H1 (cell line): Measurements from ENCODE around the gene FAM200B. TPM values are rescaled to one million over a fixed set of nuclear protein-coding genes. Genes with fewer than 3 reads are reported as not detected.

Experiments used
- CTCF ChIA-PET: fragments of 300-600 bp; sonication (Branson Sonifier 250); formaldehyde crosslinking; loops from one replicate; lab custom pipeline; 2021; ENCODE audit not compliant: partially characterized antibody; lab: Charles Lee
- POLR2A ChIA-PET: fragments of 300-600 bp; sonication (Branson Sonifier 250); formaldehyde crosslinking; loops from one replicate; lab custom pipeline; 2021; ENCODE audit warnings: inconsistent platforms; ENCODE audit not compliant: partially characterized antibody; lab: Charles Lee
- DNase-seq, 2 experiments: peaks; one replicate each; pipeline versions ENCODE4 v3.0.0 to v3.0.0-alpha.2; 2010 to 2022; ENCODE audit warnings: low spot score in 2 of 2, low read depth in 1 of 2, mixed read lengths in 1 of 2
- FAIRE-seq: peaks from 2 replicates; lab custom pipeline; 2011; peaks lifted over from hg19 to GRCh38; lab: Jason Lieb, UNC
- H2AFZ ChIP-seq: 2 replicates; pipeline ENCODE4 v1.8.1; 2012; ENCODE audit warnings: low read length, inconsistent platforms
- H2AK5ac ChIP-seq: 2 replicates; pipeline ENCODE4 v1.6.1; 2013; ENCODE audit warnings: low read depth, low read length
- H2BK120ac ChIP-seq: replicated peaks from 2 replicates; pipeline ENCODE3; 2013; ENCODE audit warnings: low read depth, low read length, inconsistent platforms
- H2BK12ac ChIP-seq: 2 replicates; pipeline ENCODE4 v1.6.1; 2013; ENCODE audit warnings: low read depth, low read length
- H2BK15ac ChIP-seq: 2 replicates; pipeline ENCODE4 v1.6.1; 2013; ENCODE audit warnings: low read length
- H2BK20ac ChIP-seq: 2 replicates; pipeline ENCODE4 v1.6.1; 2013; ENCODE audit warnings: low read length
- H2BK5ac ChIP-seq: 2 replicates; pipeline ENCODE4 v1.6.1; 2013; ENCODE audit warnings: low read depth, low read length
- H3K14ac ChIP-seq: 2 replicates; pipeline ENCODE4 v1.6.1; 2013; ENCODE audit warnings: inconsistent platforms; ENCODE audit not compliant: insufficient read length
- H3K18ac ChIP-seq: 2 replicates; pipeline ENCODE4 v1.6.1; 2013; ENCODE audit warnings: low read length; ENCODE audit errors: extremely low read depth
- H3K23ac ChIP-seq: 2 replicates; pipeline ENCODE4 v1.6.1; 2013; ENCODE audit warnings: inconsistent platforms; ENCODE audit not compliant: insufficient read length
- H3K23me2 ChIP-seq: 2 replicates; pipeline ENCODE4 v1.6.1; 2013; ENCODE audit warnings: low read depth, low read length
- H3K27ac ChIP-seq: 2 replicates; pipeline ENCODE4 v1.6.1; 2011; ENCODE audit warnings: low read depth, low read length, inconsistent platforms
- H3K27me3 ChIP-seq, 4 experiments: replicated peaks in 1 of 4; 1 replicate in 1 of 4; 2 replicates in 3 of 4; pipeline versions ENCODE4 v1.6.1 to v1.8.1; 2011 to 2013; ENCODE audit warnings: low read length in 3 of 4, mild to moderate bottlenecking in 3 of 4, inconsistent platforms in 2 of 4, mixed read lengths in 2 of 4, moderate library complexity in 1 of 4; ENCODE audit not compliant: control insufficient read depth in 3 of 4, insufficient read depth in 3 of 4; ENCODE audit errors: extremely low read depth in 1 of 4
- H3K36me3 ChIP-seq, 4 experiments: 2 replicates each; pipeline versions ENCODE4 v1.6.1 to v1.8.1; 2011 to 2013; ENCODE audit warnings: mild to moderate bottlenecking in 4 of 4, low read length in 3 of 4, moderate library complexity in 2 of 4, control low read depth in 1 of 4, inconsistent platforms in 1 of 4; ENCODE audit not compliant: insufficient read depth in 4 of 4, control insufficient read depth in 2 of 4
- H3K4ac ChIP-seq: replicated peaks from 2 replicates; pipeline ENCODE3; 2013; ENCODE audit warnings: low read length, low read depth, mixed read lengths, inconsistent platforms; ENCODE audit not compliant: insufficient read length
- H3K4me1 ChIP-seq, 4 experiments: replicated peaks in 1 of 4; 1 replicate in 1 of 4; 2 replicates in 3 of 4; pipeline versions ENCODE4 v1.6.1 to v1.8.1; 2011 to 2013; ENCODE audit warnings: low read length in 3 of 4, inconsistent platforms in 2 of 4, mixed read lengths in 1 of 4; ENCODE audit not compliant: insufficient read depth in 4 of 4, control insufficient read depth in 3 of 4
- H3K4me2 ChIP-seq, 2 experiments: 2 replicates each; pipeline versions ENCODE4 v1.6.1 to v1.8.1; 2011 to 2013; ENCODE audit warnings: low read depth in 2 of 2, low read length in 2 of 2, control low read depth in 1 of 2, inconsistent platforms in 1 of 2, mild to moderate bottlenecking in 1 of 2; ENCODE audit not compliant: insufficient read depth in 1 of 2
- H3K4me3 ChIP-seq, 4 experiments: fragments of 200-600, 300-600 bp in 1 of 4; sonication (generic), shearing (Covaris generic), sonication (Bioruptor Twin) in 1 of 4; 2 replicates each; pipeline versions ENCODE4 v1.5.1 to v1.8.1; 2011 to 2016; ENCODE audit warnings: low read length in 4 of 4, low read depth in 3 of 4, control low read depth in 2 of 4, inconsistent platforms in 2 of 4, mild to moderate bottlenecking in 2 of 4, mixed read lengths in 1 of 4, moderate library complexity in 1 of 4; ENCODE audit not compliant: insufficient read depth in 2 of 4; ENCODE audit errors: extremely low read depth in 1 of 4
- H3K56ac ChIP-seq: replicated peaks from 2 replicates; pipeline ENCODE3; 2013; ENCODE audit warnings: low read depth, mild to moderate bottlenecking, mixed read lengths, low read length, inconsistent platforms; ENCODE audit not compliant: insufficient read length
- H3K79me1 ChIP-seq: 2 replicates; pipeline ENCODE4 v1.6.1; 2013; ENCODE audit warnings: low read depth, low read length, control low read depth
- H3K79me2 ChIP-seq, 2 experiments: 2 replicates each; pipeline versions ENCODE4 v1.6.1 to v1.8.1; 2012 to 2013; ENCODE audit warnings: low read length in 2 of 2, mild to moderate bottlenecking in 2 of 2, inconsistent platforms in 1 of 2; ENCODE audit not compliant: insufficient read depth in 2 of 2, control insufficient read depth in 1 of 2
- H3K9ac ChIP-seq, 4 experiments: replicated peaks in 1 of 4; 1 replicate in 1 of 4; 2 replicates in 3 of 4; pipeline versions ENCODE4 v1.6.1 to v1.8.1; 2011 to 2013; ENCODE audit warnings: low read depth in 3 of 4, low read length in 3 of 4, control low read depth in 2 of 4, mild to moderate bottlenecking in 2 of 4, moderate library complexity in 2 of 4, inconsistent platforms in 1 of 4; ENCODE audit errors: extremely low read depth in 1 of 4
- H3K9me3 ChIP-seq, 2 experiments: 2 replicates each; pipeline versions ENCODE4 v1.6.1 to v1.8.1; 2012 to 2013; ENCODE audit warnings: mild to moderate bottlenecking in 2 of 2, moderate library complexity in 2 of 2, control low read depth in 1 of 2, inconsistent platforms in 1 of 2, low read depth in 1 of 2, low read length in 1 of 2, mixed read lengths in 1 of 2; ENCODE audit not compliant: insufficient read depth in 2 of 2
- H4K20me1 ChIP-seq, 2 experiments: replicated peaks in 1 of 2; 2 replicates each; pipeline versions ENCODE3 to v1.8.1; 2011 to 2013; ENCODE audit warnings: inconsistent platforms in 2 of 2, low read length in 2 of 2, mild to moderate bottlenecking in 1 of 2; ENCODE audit not compliant: insufficient read depth in 2 of 2, control insufficient read depth in 1 of 2
- H4K5ac ChIP-seq: 2 replicates; pipeline ENCODE4 v1.6.1; 2013; ENCODE audit warnings: low read length, low read depth, mixed read lengths, inconsistent platforms; ENCODE audit not compliant: insufficient read length
- H4K8ac ChIP-seq: 2 replicates; pipeline ENCODE4 v1.8.0; 2013; ENCODE audit warnings: mild to moderate bottlenecking, moderate library complexity, low read length, inconsistent platforms; ENCODE audit not compliant: insufficient read depth; ENCODE audit errors: extremely low read depth
- H4K91ac ChIP-seq: replicated peaks from 2 replicates; pipeline ENCODE3; 2013; ENCODE audit warnings: low read length, mixed read lengths, inconsistent platforms; ENCODE audit not compliant: insufficient read length
- HDAC6 ChIP-seq: IDR thresholded peaks from one replicate; pipeline ENCODE4 v1.7.1; 2012; ENCODE audit warnings: low read depth, mild to moderate bottlenecking, inconsistent platforms, low read length, moderate library complexity
- SP1 ChIP-seq: IDR thresholded peaks from 2 replicates; pipeline ENCODE4 v1.6.1; 2011; ENCODE audit warnings: low read depth, low read length
- USF2 ChIP-seq: IDR thresholded peaks from 2 replicates; pipeline ENCODE4 v1.6.1; 2011; ENCODE audit warnings: low read length, improper control_type of control experiment
- WGBS, 2 experiments: shearing (Covaris generic) in 1 of 2; methylation state at CpG; one replicate each; pipeline versions ENCODE4 v1.1.6 to v1.1.7; 2013 to 2015; ENCODE audit warnings: low lambda C conversion rate in 2 of 2, mixed read lengths in 2 of 2, inconsistent platforms in 1 of 2, low coverage in 1 of 2, missing lambda C conversion rate in 1 of 2; ENCODE audit not compliant: insufficient replicate concordance in 2 of 2, insufficient coverage in 1 of 2, insufficient read length in 1 of 2; ENCODE audit errors: extremely low coverage in 1 of 2, missing lambda C conversion rate in 1 of 2; 5-methylcytosine and 5-hydroxymethylcytosine counted together
- polyA plus RNA-seq, 7 experiments: library from polyadenylated mRNA; depleted of rRNA in 3 of 7; stranded (reverse) in 5 of 7; unstranded in 2 of 7; fragments of >200 nt in 5 of 7; fragments of 200-250 nt in 2 of 7; gene quantifications; 1 replicate in 5 of 7; 2 replicates in 1 of 7; 4 replicates in 1 of 7; pipeline versions ENCODE4 v1.2.1 to v1.2.3, GENCODE V29; 2011 to 2013; ENCODE audit warnings: missing spikeins in 2 of 7, mixed read lengths in 2 of 7
- total RNA-seq: library from RNA; stranded (reverse); fragmentation: NEBNext Ultra II Directional; extraction: Animal tissue kit (Norgen Biotek cat#: 25700); gene quantifications from 2 replicates; pipeline ENCODE4 v1.2.1, GENCODE V29; 2021

The FAM200B gene
- total and polyA plus RNA-seq, 2 of the 8 experiments (the other 6 are each of a cell fraction or from before 2014, with no cell fraction given), result 10.7 to 23.7 TPM

DNA sequence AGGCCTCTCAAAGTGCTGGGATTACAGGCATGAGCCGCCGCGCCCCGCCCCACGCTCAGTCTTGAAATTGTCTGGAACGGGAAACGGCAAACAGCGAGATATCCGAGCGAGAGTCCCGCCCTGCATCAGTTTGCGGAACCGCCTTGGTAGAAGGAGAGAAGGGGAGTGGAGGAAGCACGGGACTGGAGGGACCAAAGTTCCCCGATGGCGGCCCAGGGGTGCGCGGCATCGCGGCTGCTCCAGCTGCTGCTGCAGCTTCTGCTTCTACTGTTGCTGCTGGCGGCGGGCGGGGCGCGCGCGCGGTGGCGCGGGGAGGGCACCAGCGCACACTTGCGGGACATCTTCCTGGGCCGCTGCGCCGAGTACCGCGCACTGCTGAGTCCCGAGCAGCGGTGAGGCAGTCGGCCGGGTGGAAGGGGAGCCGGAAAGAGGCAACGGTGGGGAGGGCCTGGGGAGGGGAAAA, 21.3 kb downstream of the FAM200B start, which contains the start of gene BST1:
Gene BST1, plus strand, starts transcription at position 125 of the 463 bp plus-strand sequence. Its CDS starts 80 bp downstream, at position 205.
- DNase-seq, result no peak
- no peak within 1 kb of the TSS for H4K91ac ChIP-seq
- peak within 1 kb of the TSS; percentile 28 to 86 for H3K4me2 ChIP-seq
- CTCF ChIA-PET, result no interaction called here
- H3K4ac ChIP-seq, result no peak within 1 kb of the TSS
- no peak within 1 kb of the TSS for H2BK20ac ChIP-seq
- WGBS, 2 experiments, result 90% methylated on average over 41 of the region's 43 CpGs; no CpG with 5 or more reads in 1 of the 2 experiments
- no peaks in the 10 kb centered on the region for H3K79me2 ChIP-seq
- H3K9me3 ChIP-seq, result no peaks in the 10 kb centered on the region; a peak in 1 of 4 replicates
- H3K14ac ChIP-seq, result no peak within 1 kb of the TSS
- no peak within 1 kb of the TSS for H2BK15ac ChIP-seq
- H4K20me1 ChIP-seq, result no peaks in the 10 kb centered on the region
- TF ChIP-seq USF2, result no peak
- TF ChIP-seq SP1, result no peak
- TF ChIP-seq HDAC6, result no peak
- H2AFZ ChIP-seq, result no peak within 1 kb of the TSS
- peaks cover 5% of the 10 kb centered on the region; the same call in 1 of the 2 replicates for H3K23me2 ChIP-seq
- H3K23ac ChIP-seq, result no peak within 1 kb of the TSS
- 0 out of 2 replicates have a peak within 1 kb of the TSS, but pooled peaks have one; percentile 17 for H2BK12ac ChIP-seq
- H3K9ac ChIP-seq, result peak within 1 kb of the TSS in 1 of 4 experiments; percentile 54; a peak in 1 of 7 replicates
- H2BK5ac ChIP-seq, result no peak within 1 kb of the TSS
- no peak for FAIRE-seq
- no peaks in the 10 kb centered on the region for H3K79me1 ChIP-seq
- no peak within 1 kb of the TSS for H3K27ac ChIP-seq
- H4K8ac ChIP-seq, result peak within 1 kb of the TSS; percentile 39
- POLR2A ChIA-PET, result interaction anchor here (1.1 to 1.3 kb wide), 2 partner anchors 9 to 22 kb away, joined by 4 to 8 read pairs; partner anchors contain the start of gene FAM200B
- no peaks in the 10 kb centered on the region for H3K36me3 ChIP-seq
- H4K5ac ChIP-seq, result no peak within 1 kb of the TSS
- H3K56ac ChIP-seq, result no peak within 1 kb of the TSS
- H2BK120ac ChIP-seq, result no peak within 1 kb of the TSS
- no peaks in the 10 kb centered on the region for H3K27me3 ChIP-seq
- H2AK5ac ChIP-seq, result peak within 1 kb of the TSS; percentile 24; the same call in 1 of the 2 replicates
- H3K4me1 ChIP-seq, result peaks cover 0 to 3% (median 0%) of the 10 kb centered on the region in 4 experiments; a peak in 1 of 7 replicates
- peak within 1 kb of the TSS in 2 of 4 experiments; percentile 35 to 56; a peak in 4 of 8 replicates for H3K4me3 ChIP-seq
- H3K18ac ChIP-seq, result no peak within 1 kb of the TSS
